Upper lobe of left lung (tissue), 4 donors: Measurements from ENCODE around the gene SUB1.

Experiments used
- CTCF ChIP-seq, 6 experiments: fragments of 450-650 bp in 4 of 6; fragments of 200-600 bp in 2 of 6; sonication (generic) in 2 of 6; IDR thresholded peaks; one replicate each; pipeline ENCODE4 v1.5.1; 2016 to 2019; ENCODE audit warnings: antibody characterized with exemption in 6 of 6
- EP300 ChIP-seq, 4 donors: sonication (generic); formaldehyde crosslinking; IDR thresholded peaks; one replicate each; pipeline ENCODE4 v1.5.1; 2017; ENCODE audit warnings: antibody characterized with exemption in 4 of 4, control low read depth in 2 of 4
- POLR2A ChIP-seq, 4 donors: fragments of 450-650 bp; IDR thresholded peaks; one replicate each; pipeline ENCODE4 v1.5.1; 2016 to 2017; ENCODE audit warnings: antibody characterized with exemption in 4 of 4, mild to moderate bottlenecking in 2 of 4
- POLR2AphosphoS5 ChIP-seq, 2 donors: sonication (generic); formaldehyde crosslinking; IDR thresholded peaks; one replicate each; pipeline ENCODE4 v1.5.1; 2017; ENCODE audit warnings: antibody characterized with exemption in 2 of 2

DNA sequence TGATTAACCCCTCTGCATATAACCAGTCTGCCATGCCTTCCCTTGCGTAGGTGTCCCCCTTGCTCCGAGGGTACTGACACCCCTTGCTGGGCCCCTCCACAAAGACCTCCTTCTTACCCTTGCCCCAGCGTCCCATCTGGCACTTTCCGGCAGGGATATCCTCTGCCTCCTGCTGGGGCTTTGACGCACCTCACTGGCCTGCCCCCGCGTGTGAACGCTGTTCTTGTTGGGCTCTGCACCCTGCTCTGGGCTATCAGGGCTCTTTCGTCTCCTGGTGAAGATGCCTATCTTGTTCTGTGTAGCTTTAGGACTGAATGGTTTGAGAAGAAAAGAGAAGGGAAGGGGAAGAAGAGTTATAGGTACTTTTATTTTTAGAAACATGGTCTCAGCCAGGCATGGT lies 53.0 kb downstream of the SUB1 start:
- TF ChIP-seq CTCF (IDR thresholded peaks at IDR 0.05) (no peak), POLR2A (IDR thresholded peaks at IDR 0.05) (no peak), EP300 (IDR thresholded peaks at IDR 0.05) (no peak), POLR2AphosphoS5 (IDR thresholded peaks at IDR 0.05) (no peak)
